WTC11 (cell line): ENCODE measurements around the gene OPN5. TPM values are rescaled to one million over a fixed set of nuclear protein-coding genes. Genes with fewer than 3 reads are reported as not detected.

Experiments
- ATAC-seq: fragments of 200-7000 bp; cut with Tn5 transposase; 2 replicates; pipeline ENCODE4 v1.10.0; 2021; ENCODE audit warnings: mild to moderate bottlenecking, moderate library complexity
- CTCF ChIA-PET: fragments of 300-600 bp; sonication (Branson Sonifier 250); formaldehyde crosslinking; loops from one replicate; lab custom pipeline; 2021; ENCODE audit warnings: antibody characterized with exemption; lab: Charles Lee
- POLR2A ChIA-PET: fragments of 350-600 bp; sonication (Branson Sonifier 250); formaldehyde crosslinking; loops from one replicate; lab custom pipeline; 2021; ENCODE audit warnings: antibody characterized with exemption; lab: Charles Lee
- DNase-seq: peaks from one replicate; pipeline ENCODE4 v3.0.0; 2021; ENCODE audit warnings: low spot score
- H3K27ac Mint-ChIP-seq: 2 replicates; pipeline ENCODE4 v1.8.0; 2021; ENCODE audit warnings: mixed read lengths
- H3K27me3 Mint-ChIP-seq: 2 replicates; pipeline ENCODE4 v1.8.0; 2021; ENCODE audit warnings: low read depth, mild to moderate bottlenecking, moderate library complexity, mixed read lengths
- H3K36me3 Mint-ChIP-seq: 2 replicates; pipeline ENCODE4 v1.8.0; 2021; ENCODE audit warnings: mixed read lengths
- H3K4me1 Mint-ChIP-seq: 2 replicates; pipeline ENCODE4 v1.8.0; 2022; ENCODE audit warnings: mixed read lengths
- H3K4me3 Mint-ChIP-seq: 2 replicates; pipeline ENCODE4 v1.8.0; 2021; ENCODE audit warnings: mild to moderate bottlenecking, moderate library complexity, mixed read lengths
- H3K9me3 Mint-ChIP-seq: 2 replicates; pipeline ENCODE4 v1.8.0; 2021; ENCODE audit warnings: mixed read lengths
- CREM ChIP-seq: sonication (generic); formaldehyde crosslinking; IDR thresholded peaks from 2 replicates; pipeline ENCODE4 v1.8.1; 2022; ENCODE audit warnings: mild to moderate bottlenecking, missing genetic modification reagents, moderate library complexity
- EMX1 ChIP-seq: fragments of 250-450 bp; sonication (Bioruptor Pico); IDR thresholded peaks from 2 replicates; pipeline ENCODE4 v1.8.0; 2021; ENCODE audit warnings: mild to moderate bottlenecking
- GABPB1 ChIP-seq: sonication (generic); formaldehyde crosslinking; IDR thresholded peaks from 2 replicates; pipeline ENCODE4 v1.8.1; 2023; ENCODE audit warnings: mild to moderate bottlenecking, missing genetic modification reagents
- IRF2 ChIP-seq: sonication (generic); formaldehyde crosslinking; IDR thresholded peaks from 2 replicates; pipeline ENCODE4 v1.8.0; 2022; ENCODE audit warnings: low read depth, missing genetic modification reagents, borderline replicate concordance
- JAZF1 ChIP-seq: fragments of 250-450 bp; sonication (Bioruptor Pico); IDR thresholded peaks from 2 replicates; pipeline ENCODE4 v1.9.0; 2021; ENCODE audit warnings: moderate library complexity, mild to moderate bottlenecking, inconsistent platforms
- KAT7 ChIP-seq: sonication (generic); formaldehyde crosslinking; IDR thresholded peaks from 2 replicates; pipeline ENCODE4 v1.8.1; 2023; ENCODE audit warnings: missing genetic modification reagents, mild to moderate bottlenecking, borderline replicate concordance
- MXD4 ChIP-seq: fragments of 250-450 bp; sonication (Bioruptor Pico); IDR thresholded peaks from 2 replicates; pipeline ENCODE4 v1.8.0; 2021; ENCODE audit warnings: mild to moderate bottlenecking, moderate library complexity, borderline replicate concordance
- NFE2L1 ChIP-seq: sonication (generic); formaldehyde crosslinking; IDR thresholded peaks from 2 replicates; pipeline ENCODE4 v1.8.1; 2023; ENCODE audit warnings: missing genetic modification reagents
- OVOL2 ChIP-seq: fragments of 250-450 bp; sonication (Bioruptor Pico); IDR thresholded peaks from 2 replicates; pipeline ENCODE4 v1.9.0; 2021; ENCODE audit warnings: mild to moderate bottlenecking, borderline replicate concordance
- PRRX2 ChIP-seq: fragments of 250-450 bp; sonication (Bioruptor Pico); IDR thresholded peaks from 2 replicates; pipeline ENCODE4 v1.8.0; 2021; ENCODE audit warnings: mild to moderate bottlenecking
- RELA ChIP-seq: sonication (generic); formaldehyde crosslinking; IDR thresholded peaks from 2 replicates; pipeline ENCODE4 v1.8.1; 2022; ENCODE audit warnings: missing genetic modification reagents, mild to moderate bottlenecking, borderline replicate concordance
- RORB ChIP-seq: fragments of 250-450 bp; sonication (Bioruptor Pico); IDR thresholded peaks from 2 replicates; pipeline ENCODE4 v1.9.0; 2021; ENCODE audit warnings: mild to moderate bottlenecking
- SMAD3 ChIP-seq: sonication (generic); formaldehyde crosslinking; IDR thresholded peaks from 2 replicates; pipeline ENCODE4 v1.8.0; 2022; ENCODE audit warnings: missing genetic modification reagents, mild to moderate bottlenecking, borderline replicate concordance
- TCF7 ChIP-seq: sonication (generic); formaldehyde crosslinking; IDR thresholded peaks from 2 replicates; pipeline ENCODE4 v1.8.0; 2022; ENCODE audit warnings: mild to moderate bottlenecking, low read depth, missing genetic modification reagents, moderate library complexity
- TEAD1 ChIP-seq: sonication (generic); formaldehyde crosslinking; IDR thresholded peaks from 2 replicates; pipeline ENCODE4 v1.8.0; 2022; ENCODE audit warnings: mild to moderate bottlenecking, missing genetic modification reagents
- TP53 ChIP-seq: sonication (generic); formaldehyde crosslinking; IDR thresholded peaks from 2 replicates; pipeline ENCODE4 v1.8.1; 2023; ENCODE audit warnings: mild to moderate bottlenecking, missing genetic modification reagents
- ZNF138 ChIP-seq: sonication (generic); formaldehyde crosslinking; conservative IDR thresholded peaks from 2 replicates; pipeline ENCODE4 v1.8.1; 2022; ENCODE audit warnings: mild to moderate bottlenecking, moderate library complexity, missing genetic modification reagents
- ZNF219 ChIP-seq: sonication (generic); formaldehyde crosslinking; IDR thresholded peaks from 2 replicates; pipeline ENCODE4 v1.8.0; 2023; ENCODE audit warnings: missing genetic modification reagents, mild to moderate bottlenecking, borderline replicate concordance
- ZNF416 ChIP-seq: fragments of 250-450 bp; sonication (Bioruptor Pico); IDR thresholded peaks from 2 replicates; pipeline ENCODE4 v1.9.0; 2021; ENCODE audit warnings: mild to moderate bottlenecking, inconsistent platforms
- ZNF423 ChIP-seq: fragments of 250-450 bp; sonication (Bioruptor Pico); IDR thresholded peaks from 2 replicates; pipeline ENCODE4 v2.1.2; 2022; ENCODE audit warnings: mild to moderate bottlenecking, moderate library complexity
- total RNA-seq: library from RNA; stranded (reverse); gene quantifications from 3 replicates; pipeline ENCODE4 v1.2.3, GENCODE V29; 2021
- TF ChIP-seq, protein P1 (sequence below): fragments of 250-450 bp; sonication (Bioruptor Pico); IDR thresholded peaks from 2 replicates; pipeline ENCODE4 v1.8.0; 2021; ENCODE audit warnings: mild to moderate bottlenecking
- TF ChIP-seq, protein P2 (sequence below): sonication (generic); formaldehyde crosslinking; IDR thresholded peaks from 2 replicates; pipeline ENCODE4 v1.8.1; 2022; ENCODE audit warnings: mild to moderate bottlenecking, moderate library complexity, missing genetic modification reagents
- TF ChIP-seq, protein P3 (sequence below): sonication (generic); formaldehyde crosslinking; IDR thresholded peaks from 2 replicates; pipeline ENCODE4 v1.8.1; 2023; ENCODE audit warnings: mild to moderate bottlenecking, missing genetic modification reagents, borderline replicate concordance
- TF ChIP-seq, protein P4 (sequence below): sonication (generic); formaldehyde crosslinking; IDR thresholded peaks from 2 replicates; pipeline ENCODE4 v1.8.0; 2022; ENCODE audit warnings: mild to moderate bottlenecking, missing genetic modification reagents
- TF ChIP-seq, protein P5 (sequence below): sonication (generic); formaldehyde crosslinking; IDR thresholded peaks from 2 replicates; pipeline ENCODE4 v1.8.1; 2023; ENCODE audit warnings: mild to moderate bottlenecking, moderate library complexity, missing genetic modification reagents

Gene OPN5
- total RNA-seq, 1 experiment from 2014 or later, result not detected

DNA sequence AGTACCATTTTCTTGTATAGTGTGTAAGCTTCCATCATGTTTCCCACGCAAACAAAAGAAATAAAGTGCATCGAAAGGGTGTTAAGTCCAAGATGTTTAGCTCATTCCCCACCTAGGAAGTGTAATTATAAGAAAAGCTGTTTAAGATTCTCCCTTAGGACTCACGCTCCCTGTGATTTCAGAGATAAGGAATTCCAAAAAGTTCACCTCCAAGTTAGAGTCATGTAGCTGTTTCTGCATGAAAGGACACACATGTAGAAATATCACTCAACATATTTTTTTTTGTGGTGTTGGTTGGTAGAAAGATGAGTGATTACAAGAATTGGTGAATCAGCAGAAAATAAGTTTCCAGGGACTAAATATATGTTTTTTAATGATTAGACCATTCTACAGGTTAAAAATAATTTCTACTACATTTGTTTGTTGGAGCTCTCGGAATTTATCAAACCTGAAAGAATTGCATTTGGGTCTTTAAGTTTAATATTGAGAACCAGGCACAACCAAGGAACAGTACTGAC is 10.4 kb downstream of the OPN5 start:
- no peaks in the 10 kb centered on the region for H3K36me3 Mint-ChIP-seq
- H3K27me3 Mint-ChIP-seq, result peaks cover 89% of the 10 kb centered on the region
- TF ChIP-seq NFE2L1 (no peak), ZNF138 (CRISPR knock-in tag) (no peak), JAZF1 (CRISPR knock-in tag) (no peak), TP53 (CRISPR knock-in tag) (no peak), ZNF416 (no peak), IRF2 (CRISPR knock-in tag) (no peak)
- TF ChIP-seq, protein P1, sequence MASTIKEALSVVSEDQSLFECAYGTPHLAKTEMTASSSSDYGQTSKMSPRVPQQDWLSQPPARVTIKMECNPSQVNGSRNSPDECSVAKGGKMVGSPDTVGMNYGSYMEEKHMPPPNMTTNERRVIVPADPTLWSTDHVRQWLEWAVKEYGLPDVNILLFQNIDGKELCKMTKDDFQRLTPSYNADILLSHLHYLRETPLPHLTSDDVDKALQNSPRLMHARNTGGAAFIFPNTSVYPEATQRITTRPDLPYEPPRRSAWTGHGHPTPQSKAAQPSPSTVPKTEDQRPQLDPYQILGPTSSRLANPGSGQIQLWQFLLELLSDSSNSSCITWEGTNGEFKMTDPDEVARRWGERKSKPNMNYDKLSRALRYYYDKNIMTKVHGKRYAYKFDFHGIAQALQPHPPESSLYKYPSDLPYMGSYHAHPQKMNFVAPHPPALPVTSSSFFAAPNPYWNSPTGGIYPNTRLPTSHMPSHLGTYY, result no peak
- TF ChIP-seq, protein P2, sequence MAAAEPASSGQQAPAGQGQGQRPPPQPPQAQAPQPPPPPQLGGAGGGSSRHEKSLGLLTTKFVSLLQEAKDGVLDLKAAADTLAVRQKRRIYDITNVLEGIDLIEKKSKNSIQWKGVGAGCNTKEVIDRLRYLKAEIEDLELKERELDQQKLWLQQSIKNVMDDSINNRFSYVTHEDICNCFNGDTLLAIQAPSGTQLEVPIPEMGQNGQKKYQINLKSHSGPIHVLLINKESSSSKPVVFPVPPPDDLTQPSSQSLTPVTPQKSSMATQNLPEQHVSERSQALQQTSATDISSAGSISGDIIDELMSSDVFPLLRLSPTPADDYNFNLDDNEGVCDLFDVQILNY (CRISPR knock-in tag), result no peak
- TF ChIP-seq, all 79 proteins: peak for 0
- no peaks in the 10 kb centered on the region for H3K9me3 Mint-ChIP-seq
- H3K27ac Mint-ChIP-seq, result no peak overlapping the region
- no peak for DNase-seq
- POLR2A ChIA-PET, result no interaction called here
- CTCF ChIA-PET, result no interaction called here
- ATAC-seq, result no peak
- H3K4me3 Mint-ChIP-seq, result no peak overlapping the region
- H3K4me1 Mint-ChIP-seq, result peaks cover 28% of the 10 kb centered on the region

DNA sequence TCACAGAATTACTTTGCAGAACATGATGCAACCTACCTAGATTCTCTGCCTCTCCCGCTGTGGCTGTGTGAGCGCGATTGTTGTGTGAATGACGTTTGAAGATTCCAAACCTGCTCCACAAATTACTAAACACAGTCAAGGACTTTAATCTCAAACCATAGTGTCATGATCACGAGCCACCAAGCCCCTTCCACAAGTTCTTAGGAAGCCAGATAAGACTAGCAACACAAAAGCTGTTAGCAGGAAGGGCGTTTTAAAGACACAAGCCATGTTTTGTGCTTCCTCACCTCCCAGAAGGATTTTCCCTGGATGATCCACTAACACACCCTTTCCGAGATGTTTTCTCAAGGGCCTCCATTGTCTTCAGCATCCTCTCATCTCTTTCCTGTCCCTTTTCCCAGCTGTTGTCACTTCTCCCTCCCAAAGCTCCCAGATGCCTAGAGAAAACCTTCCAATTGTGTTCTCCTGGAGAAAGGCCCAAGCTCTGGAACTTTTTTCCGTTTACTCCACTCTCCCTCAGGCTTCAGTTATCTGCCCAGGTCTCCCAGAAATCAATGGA is 12.8 kb downstream of the OPN5 start:
- TF ChIP-seq ZNF423 (CRISPR knock-in tag) (no peak), TEAD1 (no peak), ZNF219 (CRISPR knock-in tag) (no peak), OVOL2 (CRISPR knock-in tag) (no peak), TP53 (CRISPR knock-in tag) (no peak), SMAD3 (CRISPR knock-in tag) (no peak)
- TF ChIP-seq, protein P3, sequence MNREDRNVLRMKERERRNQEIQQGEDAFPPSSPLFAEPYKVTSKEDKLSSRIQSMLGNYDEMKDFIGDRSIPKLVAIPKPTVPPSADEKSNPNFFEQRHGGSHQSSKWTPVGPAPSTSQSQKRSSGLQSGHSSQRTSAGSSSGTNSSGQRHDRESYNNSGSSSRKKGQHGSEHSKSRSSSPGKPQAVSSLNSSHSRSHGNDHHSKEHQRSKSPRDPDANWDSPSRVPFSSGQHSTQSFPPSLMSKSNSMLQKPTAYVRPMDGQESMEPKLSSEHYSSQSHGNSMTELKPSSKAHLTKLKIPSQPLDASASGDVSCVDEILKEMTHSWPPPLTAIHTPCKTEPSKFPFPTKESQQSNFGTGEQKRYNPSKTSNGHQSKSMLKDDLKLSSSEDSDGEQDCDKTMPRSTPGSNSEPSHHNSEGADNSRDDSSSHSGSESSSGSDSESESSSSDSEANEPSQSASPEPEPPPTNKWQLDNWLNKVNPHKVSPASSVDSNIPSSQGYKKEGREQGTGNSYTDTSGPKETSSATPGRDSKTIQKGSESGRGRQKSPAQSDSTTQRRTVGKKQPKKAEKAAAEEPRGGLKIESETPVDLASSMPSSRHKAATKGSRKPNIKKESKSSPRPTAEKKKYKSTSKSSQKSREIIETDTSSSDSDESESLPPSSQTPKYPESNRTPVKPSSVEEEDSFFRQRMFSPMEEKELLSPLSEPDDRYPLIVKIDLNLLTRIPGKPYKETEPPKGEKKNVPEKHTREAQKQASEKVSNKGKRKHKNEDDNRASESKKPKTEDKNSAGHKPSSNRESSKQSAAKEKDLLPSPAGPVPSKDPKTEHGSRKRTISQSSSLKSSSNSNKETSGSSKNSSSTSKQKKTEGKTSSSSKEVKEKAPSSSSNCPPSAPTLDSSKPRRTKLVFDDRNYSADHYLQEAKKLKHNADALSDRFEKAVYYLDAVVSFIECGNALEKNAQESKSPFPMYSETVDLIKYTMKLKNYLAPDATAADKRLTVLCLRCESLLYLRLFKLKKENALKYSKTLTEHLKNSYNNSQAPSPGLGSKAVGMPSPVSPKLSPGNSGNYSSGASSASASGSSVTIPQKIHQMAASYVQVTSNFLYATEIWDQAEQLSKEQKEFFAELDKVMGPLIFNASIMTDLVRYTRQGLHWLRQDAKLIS (CRISPR knock-in tag), result no peak
- ChIA-PET CTCF (no interaction called here), POLR2A (no interaction called here)
- no peak for DNase-seq
- peaks cover 65% of the 10 kb centered on the region for H3K27me3 Mint-ChIP-seq
- H3K9me3 Mint-ChIP-seq, result no peaks in the 10 kb centered on the region
- no peak overlapping the region for H3K27ac Mint-ChIP-seq
- ATAC-seq, result no peak
- H3K36me3 Mint-ChIP-seq, result no peaks in the 10 kb centered on the region
- no peak overlapping the region for H3K4me3 Mint-ChIP-seq
- peaks cover 7% of the 10 kb centered on the region for H3K4me1 Mint-ChIP-seq

DNA sequence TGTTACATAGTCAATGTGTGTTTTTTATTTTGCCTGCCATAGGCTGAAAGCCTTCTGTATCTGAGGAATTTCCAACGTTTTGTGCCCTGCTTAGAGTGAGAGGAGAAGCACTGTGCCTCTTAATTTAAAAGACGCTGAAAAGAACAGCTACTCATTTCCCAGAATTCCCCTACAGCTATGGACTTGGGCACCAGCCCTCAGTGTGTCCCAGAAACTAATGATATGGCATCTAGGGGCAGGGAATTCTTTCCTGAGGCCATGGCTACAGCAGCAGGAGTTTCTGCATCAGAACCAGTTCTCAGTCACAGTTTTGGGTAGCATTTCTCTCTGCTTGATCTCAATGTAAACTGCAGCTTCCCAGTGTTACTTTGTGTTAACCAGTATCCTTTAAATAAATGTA is 20.2 kb downstream of the OPN5 start:
- ChIA-PET CTCF (no interaction called here), POLR2A (no interaction called here)
- ATAC-seq, result no peak
- no peaks in the 10 kb centered on the region for H3K9me3 Mint-ChIP-seq
- H3K27ac Mint-ChIP-seq, result no peak overlapping the region
- H3K27me3 Mint-ChIP-seq, result no peaks in the 10 kb centered on the region; the same call in 1 of the 2 replicates
- H3K4me1 Mint-ChIP-seq, result no peaks in the 10 kb centered on the region
- DNase-seq, result no peak
- H3K36me3 Mint-ChIP-seq, result no peaks in the 10 kb centered on the region
- no peak overlapping the region for H3K4me3 Mint-ChIP-seq
- TF ChIP-seq PRRX2 (CRISPR knock-in tag) (no peak), TCF7 (no peak), RORB (CRISPR knock-in tag) (no peak), TEAD1 (no peak), KAT7 (no peak), GABPB1 (CRISPR knock-in tag) (no peak), CREM (no peak), MXD4 (CRISPR knock-in tag) (no peak), EMX1 (no peak), RELA (CRISPR knock-in tag) (no peak)
- TF ChIP-seq, protein P4, sequence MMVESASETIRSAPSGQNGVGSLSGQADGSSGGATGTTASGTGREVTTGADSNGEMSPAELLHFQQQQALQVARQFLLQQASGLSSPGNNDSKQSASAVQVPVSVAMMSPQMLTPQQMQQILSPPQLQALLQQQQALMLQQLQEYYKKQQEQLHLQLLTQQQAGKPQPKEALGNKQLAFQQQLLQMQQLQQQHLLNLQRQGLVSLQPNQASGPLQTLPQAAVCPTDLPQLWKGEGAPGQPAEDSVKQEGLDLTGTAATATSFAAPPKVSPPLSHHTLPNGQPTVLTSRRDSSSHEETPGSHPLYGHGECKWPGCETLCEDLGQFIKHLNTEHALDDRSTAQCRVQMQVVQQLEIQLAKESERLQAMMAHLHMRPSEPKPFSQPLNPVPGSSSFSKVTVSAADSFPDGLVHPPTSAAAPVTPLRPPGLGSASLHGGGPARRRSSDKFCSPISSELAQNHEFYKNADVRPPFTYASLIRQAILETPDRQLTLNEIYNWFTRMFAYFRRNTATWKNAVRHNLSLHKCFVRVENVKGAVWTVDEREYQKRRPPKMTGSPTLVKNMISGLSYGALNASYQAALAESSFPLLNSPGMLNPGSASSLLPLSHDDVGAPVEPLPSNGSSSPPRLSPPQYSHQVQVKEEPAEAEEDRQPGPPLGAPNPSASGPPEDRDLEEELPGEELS (CRISPR knock-in tag), result no peak
- TF ChIP-seq, protein P5, sequence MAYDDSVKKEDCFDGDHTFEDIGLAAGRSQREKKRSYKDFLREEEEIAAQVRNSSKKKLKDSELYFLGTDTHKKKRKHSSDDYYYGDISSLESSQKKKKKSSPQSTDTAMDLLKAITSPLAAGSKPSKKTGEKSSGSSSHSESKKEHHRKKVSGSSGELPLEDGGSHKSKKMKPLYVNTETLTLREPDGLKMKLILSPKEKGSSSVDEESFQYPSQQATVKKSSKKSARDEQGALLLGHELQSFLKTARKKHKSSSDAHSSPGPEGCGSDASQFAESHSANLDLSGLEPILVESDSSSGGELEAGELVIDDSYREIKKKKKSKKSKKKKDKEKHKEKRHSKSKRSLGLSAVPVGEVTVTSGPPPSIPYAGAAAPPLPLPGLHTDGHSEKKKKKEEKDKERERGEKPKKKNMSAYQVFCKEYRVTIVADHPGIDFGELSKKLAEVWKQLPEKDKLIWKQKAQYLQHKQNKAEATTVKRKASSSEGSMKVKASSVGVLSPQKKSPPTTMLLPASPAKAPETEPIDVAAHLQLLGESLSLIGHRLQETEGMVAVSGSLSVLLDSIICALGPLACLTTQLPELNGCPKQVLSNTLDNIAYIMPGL (CRISPR knock-in tag), result no peak
